Left lung (tissue), 10 donors: ENCODE measurements around the gene SH3PXD2A. TPM values are rescaled to one million over a fixed set of nuclear protein-coding genes. Genes with fewer than 3 reads are reported as not detected.
"Not testable (repeated sequence)": the region's sequence is repeated elsewhere in the genome, so short reads cannot be mapped to it uniquely, and the experiment has no call there.

Source experiments
- ATAC-seq: fragments of 200-7000 bp; cut with Tn5 transposase; one replicate; pipeline ENCODE4 v1.9.1; 2020; ENCODE audit warnings: moderate library complexity
- DNase-seq, 4 donors: peaks; one replicate each; pipeline ENCODE4 v3.0.0-alpha.2; 2013 to 2020
- H3K27ac ChIP-seq, 2 donors: fragments of 200-600 bp; sonication (generic) in 1 of 2; one replicate each; pipeline versions ENCODE4 v1.5.0 to v1.8.0; 2020 to 2021
- H3K27me3 ChIP-seq, 2 donors: fragments of 200-600 bp; sonication (generic) in 1 of 2; one replicate each; pipeline versions ENCODE4 v1.5.0 to v1.8.0; 2020 to 2021
- H3K36me3 ChIP-seq, 2 donors: fragments of 200-600 bp; sonication (generic) in 1 of 2; one replicate each; pipeline versions ENCODE4 v1.5.0 to v1.8.0; 2020 to 2021
- H3K4me1 ChIP-seq, 2 donors: fragments of 200-600 bp; one replicate each; pipeline ENCODE4 v1.8.0; 2021
- H3K4me3 ChIP-seq, 2 donors: fragments of 200-600 bp; sonication (generic) in 1 of 2; one replicate each; pipeline versions ENCODE4 v1.5.0 to v1.8.0; 2020 to 2021; ENCODE audit warnings: mild to moderate bottlenecking in 1 of 2
- H3K9me3 ChIP-seq, 2 donors: fragments of 200-600 bp; sonication (generic) in 1 of 2; one replicate each; pipeline versions ENCODE4 v1.5.0 to v1.8.0; 2020 to 2021
- intact Hi-C, 2 donors: fragments of 100-400 bp; cut with DNase I; formaldehyde crosslinking; loops; one replicate each; pipeline versions ENCODE4 v1.11.2 to v1.14.2; 2022
- polyA plus RNA-seq, 6 donors: library from polyadenylated mRNA; unstranded; fragments of 120-200 nt; gene quantifications; one replicate each; pipeline ENCODE4 v1.2.1, GENCODE V29; 2013; ENCODE audit not compliant: insufficient read length in 6 of 6
- total RNA-seq, 2 donors: library from RNA; stranded (reverse); fragmentation: NEBNext Ultra II Directional; extraction: Animal tissue kit (Norgen Biotek cat#: 25700); gene quantifications; one replicate each; pipeline ENCODE4 v1.2.1, GENCODE V29; 2021
- TF ChIP-seq, protein P1 (sequence below), 2 donors: fragments of 200-600 bp; sonication (generic) in 1 of 2; IDR thresholded peaks; one replicate each; pipeline versions ENCODE4 v1.5.0 to v1.8.0; 2021; ENCODE audit warnings: antibody characterized with exemption in 2 of 2
- donor health status: DM: no; HTN: yes; CAD: no.
- donor health status: DM: no; HTN: no; CAD: no.

Gene SH3PXD2A
- total and polyA plus RNA-seq, 8 donors: 44.8 to 117 (median 91.7) TPM

DNA sequence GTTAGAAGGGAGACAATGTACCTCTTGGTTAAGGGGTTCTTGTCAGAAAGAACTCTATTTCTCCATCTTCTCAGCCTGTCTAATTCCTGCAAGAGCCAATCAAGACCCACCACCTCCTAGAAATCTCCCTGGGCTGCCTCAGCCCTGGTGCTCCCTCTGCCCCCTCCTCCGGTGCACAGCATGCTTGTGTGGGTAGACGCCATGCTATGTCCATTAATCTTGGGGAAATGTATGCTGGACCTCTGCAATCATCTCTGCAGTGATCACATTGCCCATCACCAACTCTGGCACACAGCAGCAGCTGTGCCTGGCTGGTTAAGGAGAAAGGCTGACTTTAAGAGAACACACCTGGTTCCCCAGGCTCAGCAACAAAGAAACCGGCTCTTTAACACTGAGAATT is 37.3 kb downstream of the SH3PXD2A start:
- TF ChIP-seq, protein P1, sequence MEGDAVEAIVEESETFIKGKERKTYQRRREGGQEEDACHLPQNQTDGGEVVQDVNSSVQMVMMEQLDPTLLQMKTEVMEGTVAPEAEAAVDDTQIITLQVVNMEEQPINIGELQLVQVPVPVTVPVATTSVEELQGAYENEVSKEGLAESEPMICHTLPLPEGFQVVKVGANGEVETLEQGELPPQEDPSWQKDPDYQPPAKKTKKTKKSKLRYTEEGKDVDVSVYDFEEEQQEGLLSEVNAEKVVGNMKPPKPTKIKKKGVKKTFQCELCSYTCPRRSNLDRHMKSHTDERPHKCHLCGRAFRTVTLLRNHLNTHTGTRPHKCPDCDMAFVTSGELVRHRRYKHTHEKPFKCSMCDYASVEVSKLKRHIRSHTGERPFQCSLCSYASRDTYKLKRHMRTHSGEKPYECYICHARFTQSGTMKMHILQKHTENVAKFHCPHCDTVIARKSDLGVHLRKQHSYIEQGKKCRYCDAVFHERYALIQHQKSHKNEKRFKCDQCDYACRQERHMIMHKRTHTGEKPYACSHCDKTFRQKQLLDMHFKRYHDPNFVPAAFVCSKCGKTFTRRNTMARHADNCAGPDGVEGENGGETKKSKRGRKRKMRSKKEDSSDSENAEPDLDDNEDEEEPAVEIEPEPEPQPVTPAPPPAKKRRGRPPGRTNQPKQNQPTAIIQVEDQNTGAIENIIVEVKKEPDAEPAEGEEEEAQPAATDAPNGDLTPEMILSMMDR (IDR thresholded peaks at IDR 0.05): no peak
- peaks cover 11 to 13% of the 10 kb centered on the region in 2 donors for H3K4me1 ChIP-seq
- no peaks in the 10 kb centered on the region for H3K9me3 ChIP-seq
- intact Hi-C loops: no loop called here
- ATAC-seq: no peak
- DNase-seq: peak in 1 of 4 donors; percentile 18
- no peak overlapping the region for H3K4me3 ChIP-seq
- no peak overlapping the region for H3K27ac ChIP-seq
- no peaks in the 10 kb centered on the region for H3K36me3 ChIP-seq
- H3K27me3 ChIP-seq: peaks cover 0 to 10% of the 10 kb centered on the region in 2 donors

DNA sequence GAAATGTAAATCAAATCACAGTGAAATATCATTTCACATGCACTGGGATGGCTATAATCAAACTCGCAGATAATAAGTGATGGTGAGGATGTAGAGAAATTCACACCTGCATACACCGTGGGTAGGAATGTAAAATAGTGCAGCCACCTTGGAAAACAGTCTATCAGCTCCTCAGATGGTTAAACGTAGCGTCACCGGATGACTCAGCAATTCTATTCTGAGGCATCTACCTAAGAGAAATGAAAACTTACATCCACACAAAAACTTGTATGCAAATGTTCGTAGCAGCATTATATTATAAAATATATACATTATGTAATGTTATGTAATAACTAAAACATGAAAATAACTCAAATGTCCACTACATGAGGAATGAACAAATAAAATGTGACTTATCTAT is 38.9 kb downstream of the SH3PXD2A start:
- no peak overlapping the region for H3K4me3 ChIP-seq
- H3K27me3 ChIP-seq: peaks cover 0 to 10% of the 10 kb centered on the region in 2 donors
- H3K27ac ChIP-seq: no peak overlapping the region
- no peaks in the 10 kb centered on the region for H3K36me3 ChIP-seq
- intact Hi-C loops: no loop called here
- H3K4me1 ChIP-seq: peaks cover 16 to 28% of the 10 kb centered on the region in 2 donors
- TF ChIP-seq, protein P1 (IDR thresholded peaks at IDR 0.05): no peak
- ATAC-seq (no peak), DNase-seq (no peak)
- H3K9me3 ChIP-seq: no peaks in the 10 kb centered on the region

DNA sequence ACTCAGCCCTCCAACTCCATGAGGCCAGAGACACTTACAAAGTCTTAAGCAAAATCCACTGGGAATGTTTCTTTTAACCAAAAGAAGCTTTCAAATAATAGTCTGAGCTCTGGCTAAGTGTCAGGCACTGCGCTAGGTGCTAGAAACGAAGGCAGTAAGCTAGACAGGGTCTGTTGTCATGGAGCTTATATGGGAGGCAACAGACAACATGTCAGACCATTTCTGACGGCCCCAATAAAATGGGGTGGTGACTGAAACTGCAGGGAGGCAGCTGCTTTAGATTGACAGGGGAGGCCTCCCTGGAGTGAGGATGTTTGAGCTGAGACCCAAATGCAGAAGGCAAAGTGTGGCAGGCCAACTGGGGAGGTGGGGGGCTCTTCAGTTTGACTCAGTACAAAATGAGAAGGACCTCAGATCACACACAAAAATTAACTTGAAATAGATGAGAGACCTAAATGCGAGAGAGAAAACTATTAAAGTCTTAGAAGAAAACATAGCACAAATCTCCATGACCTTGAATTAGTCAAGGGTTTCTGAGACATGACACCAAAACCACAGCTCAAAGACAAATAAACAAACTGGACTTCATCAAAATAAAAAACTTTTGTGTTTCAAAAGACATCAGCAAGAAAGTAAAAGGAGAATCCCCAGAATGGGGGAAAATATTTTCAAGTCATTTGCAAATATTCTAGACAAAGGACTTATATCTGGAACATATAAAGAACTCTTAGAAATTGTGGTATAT is 40.6 kb downstream of the SH3PXD2A start:
- ATAC-seq (no peak), DNase-seq (no peak)
- peaks cover 6 to 22% of the 10 kb centered on the region in 2 donors for H3K4me1 ChIP-seq
- H3K36me3 ChIP-seq: no peaks in the 10 kb centered on the region
- no peaks in the 10 kb centered on the region for H3K9me3 ChIP-seq
- H3K4me3 ChIP-seq: no peak overlapping the region
- intact Hi-C loops: no loop called here
- TF ChIP-seq, protein P1 (IDR thresholded peaks at IDR 0.05): no peak
- H3K27ac ChIP-seq: peak overlapping the region in 1 of 2 donors; percentile 1
- H3K27me3 ChIP-seq: peaks cover 0 to 2% of the 10 kb centered on the region in 2 donors

- H3K4me3 ChIP-seq: no peak overlapping the region
- H3K36me3 ChIP-seq: no peaks in the 10 kb centered on the region
- H3K27me3 ChIP-seq: no peaks in the 10 kb centered on the region
- TF ChIP-seq, protein P1 (IDR thresholded peaks at IDR 0.05): no peak
- no peaks in the 10 kb centered on the region for H3K9me3 ChIP-seq
- peak overlapping the region in 1 of 2 donors; percentile 1 for H3K27ac ChIP-seq
- H3K4me1 ChIP-seq: peaks cover 6 to 22% of the 10 kb centered on the region in 2 donors
- intact Hi-C loops: no loop called here
- DNase-seq: no peak
- ATAC-seq: no peak
Measured at GRCh38 chr10:103814105-103814504, 41.3 kb downstream of the SH3PXD2A start.

DNA sequence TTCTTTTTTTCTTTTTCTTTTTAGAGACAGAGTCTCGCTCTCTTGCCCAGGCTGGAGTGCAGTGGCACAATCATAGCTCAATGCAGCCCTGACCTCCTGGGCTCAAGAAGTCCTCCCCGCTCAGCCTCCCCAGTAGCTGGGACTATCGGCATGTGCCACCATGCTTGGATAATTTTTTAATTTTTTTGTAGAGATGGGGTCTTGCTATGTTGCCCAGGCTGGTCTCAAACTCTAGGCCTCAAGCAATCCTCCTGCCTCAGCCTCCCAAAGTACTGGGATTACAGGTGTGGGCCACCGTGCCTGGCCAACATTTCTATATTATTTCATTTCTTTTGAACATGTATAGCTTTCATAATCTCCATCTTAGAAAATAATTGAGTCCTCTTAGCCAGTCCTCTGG is 42.1 kb downstream of the SH3PXD2A start:
- H3K27ac ChIP-seq, DNase-seq, ATAC-seq, H3K36me3 ChIP-seq, H3K4me3 ChIP-seq, H3K27me3 ChIP-seq, intact Hi-C loops, H3K9me3 ChIP-seq: not testable (repeated sequence)
- H3K4me1 ChIP-seq: peaks cover 6 to 22% of the 10 kb centered on the region in 2 donors
